GM21576 (cell line): ENCODE data around the gene CDC42EP3.

Experiments
- ATAC-seq: cut with Tn5 transposase; IDR thresholded peaks from one replicate; pipeline ENCODE4 v1.9.1; 2021; ENCODE audit warnings: mild to moderate bottlenecking, moderate library complexity; ENCODE audit not compliant: unreplicated experiment

Gene CDC42EP3

DNA sequence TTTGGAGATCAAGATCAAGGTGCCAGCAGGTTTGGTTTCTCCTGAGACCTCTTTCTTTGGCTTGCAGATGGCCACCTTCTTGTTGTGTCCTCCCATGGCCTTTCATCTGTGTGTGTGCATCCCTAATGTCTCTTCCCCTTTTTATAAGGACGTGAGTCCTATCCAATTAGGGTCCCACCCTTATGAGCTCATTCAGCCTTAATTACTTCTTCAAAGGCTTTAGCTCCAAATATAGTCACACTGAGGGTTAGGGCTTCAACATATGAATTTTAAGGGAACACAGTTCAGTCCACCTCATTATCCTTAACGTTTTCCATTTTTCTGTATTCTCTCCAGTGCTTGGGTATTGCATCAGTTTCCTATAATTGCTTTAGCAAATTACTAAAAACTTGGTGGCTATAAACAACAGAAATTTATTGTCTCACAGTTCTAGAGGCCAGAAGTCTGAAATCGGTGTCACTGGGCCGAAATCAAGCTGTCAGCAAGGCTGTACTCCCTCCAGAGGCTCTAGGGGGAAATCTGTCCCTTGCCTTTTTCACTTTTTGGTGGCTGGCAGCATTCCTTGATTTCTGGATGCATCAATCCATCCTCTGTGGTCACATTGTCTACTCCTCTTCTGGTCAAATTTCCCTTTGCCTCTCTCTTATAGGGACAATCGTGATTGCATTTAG lies 34.1 kb downstream of the CDC42EP3 start:
- no peak for ATAC-seq

GRCh38 chr2:37636381-37637066 lies 34.9 kb downstream of the CDC42EP3 start:
- no peak for ATAC-seq

DNA sequence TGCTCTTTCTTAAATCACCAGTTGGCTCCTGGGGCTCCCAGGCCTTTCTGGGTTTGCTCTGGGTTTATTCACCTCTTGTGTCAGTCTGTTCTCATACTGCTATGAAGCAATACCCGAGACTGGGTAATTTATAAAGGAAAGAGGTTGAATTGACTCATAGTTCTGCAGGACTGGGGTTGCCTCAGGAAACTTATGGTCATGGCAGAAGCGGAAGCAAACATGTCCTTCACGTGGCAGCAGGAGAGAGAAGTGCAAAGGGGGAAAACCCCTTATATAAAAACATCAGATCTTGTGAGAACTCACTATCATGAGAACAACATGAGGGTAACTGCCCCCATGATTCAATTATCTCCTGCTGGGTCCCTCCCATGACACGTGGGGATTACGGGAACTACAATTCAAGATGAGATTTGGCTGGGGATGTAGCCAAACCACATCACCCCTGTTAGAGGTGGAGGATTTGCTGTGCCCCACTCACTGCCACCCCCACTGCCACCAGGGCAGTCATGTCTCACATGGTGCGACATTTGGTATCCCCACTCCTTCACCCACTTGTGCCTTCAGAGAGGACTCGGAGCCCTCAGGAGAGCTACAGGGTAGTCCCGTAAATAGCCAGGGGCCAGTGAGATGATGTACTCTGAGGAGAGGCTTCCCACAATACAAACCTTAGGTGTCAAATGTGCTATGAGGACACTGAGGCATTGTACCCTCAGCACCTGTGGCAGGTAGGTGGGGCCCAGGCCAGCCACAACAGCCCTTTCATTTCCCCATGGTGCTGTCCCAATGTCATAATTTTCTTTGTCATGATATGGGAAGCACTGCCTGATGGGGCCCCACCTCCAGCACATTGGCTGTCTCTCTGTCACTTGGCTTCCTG lies 35.7 kb downstream of the CDC42EP3 start:
- peak; percentile 70 for ATAC-seq

- ATAC-seq, result peak; percentile 1
Observed at GRCh38 chr2:37634914-37635503, 36.4 kb downstream of the CDC42EP3 start.

DNA sequence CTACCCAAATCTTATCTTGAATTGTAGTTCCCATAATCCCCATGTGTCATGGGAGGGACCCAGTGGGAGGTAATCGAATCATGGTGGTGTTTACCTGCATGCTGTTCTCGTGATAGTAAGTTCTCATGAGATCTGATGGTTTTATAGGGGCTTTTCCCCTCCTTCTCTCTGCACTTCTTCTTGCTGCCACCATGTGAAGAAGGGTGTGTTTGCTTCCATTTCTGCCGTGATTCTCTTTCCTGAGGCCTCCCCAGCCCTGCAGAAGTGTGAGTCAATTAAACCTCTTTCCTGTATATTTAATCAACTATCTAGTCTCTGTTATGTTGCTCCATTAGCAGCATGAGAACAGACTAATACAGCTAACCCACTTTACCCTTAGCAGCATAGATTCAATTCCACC lies 37.6 kb downstream of the CDC42EP3 start:
- ATAC-seq, result no peak

DNA sequence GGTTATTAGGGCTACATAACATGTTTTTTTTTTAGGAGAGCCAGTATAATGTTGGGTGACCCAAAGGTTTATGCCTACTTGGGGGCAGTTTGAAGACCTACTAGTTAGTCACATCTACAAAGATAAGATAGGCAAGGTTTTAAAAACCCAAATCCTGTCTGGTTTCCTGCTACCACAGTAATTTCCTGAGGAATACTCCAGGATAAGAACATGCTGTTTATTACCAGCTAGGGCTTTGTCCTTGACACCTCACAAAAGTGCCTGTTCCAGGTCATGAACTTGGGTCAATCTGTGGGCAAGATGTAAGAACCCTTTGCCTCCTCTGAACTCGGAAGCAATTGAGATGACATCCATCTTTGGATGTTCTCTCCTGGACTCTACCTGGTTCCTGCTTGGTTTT lies 38.2 kb downstream of the CDC42EP3 start:
- ATAC-seq, result no peak

DNA sequence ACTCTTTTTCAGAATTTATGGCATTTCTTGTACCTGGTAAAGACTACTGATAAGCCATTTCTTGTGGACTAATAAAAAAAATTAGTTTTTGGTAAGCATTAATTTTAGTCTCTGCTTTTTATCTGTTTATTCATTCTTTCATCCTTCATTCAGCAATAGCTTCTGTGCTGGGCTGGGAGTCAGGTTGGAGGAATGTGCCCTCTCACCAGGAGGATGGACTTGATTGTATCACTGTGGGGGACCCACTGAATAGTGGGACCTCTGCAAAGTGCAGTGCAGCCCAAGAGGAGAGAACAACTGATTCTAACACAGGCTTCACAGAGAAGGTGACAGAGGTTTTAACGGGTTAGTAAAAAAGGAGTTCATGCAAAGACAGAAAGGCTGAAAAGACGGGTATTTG lies 39.1 kb downstream of the CDC42EP3 start:
- ATAC-seq, result no peak

- no peak for ATAC-seq
Observed at GRCh38 chr2:37631698-37632097, 39.7 kb downstream of the CDC42EP3 start.

DNA sequence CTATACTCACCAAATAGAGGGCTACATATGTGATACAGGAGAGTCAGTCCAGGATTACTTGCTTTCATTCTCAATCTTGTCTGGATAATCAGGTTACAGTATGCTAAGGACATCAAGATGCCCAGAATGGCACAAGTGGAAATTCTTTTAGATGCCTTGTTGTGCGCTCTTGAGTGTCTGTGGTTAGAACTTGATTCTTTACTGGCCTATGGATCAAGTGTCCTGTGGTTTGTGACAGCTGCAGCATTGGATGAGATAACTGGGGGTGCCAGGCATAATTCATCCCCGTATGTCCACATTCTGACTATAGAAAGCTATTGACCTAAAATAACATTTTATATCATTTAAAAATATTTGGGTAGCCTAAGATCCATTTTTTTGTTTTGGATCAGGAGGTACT lies 40.1 kb downstream of the CDC42EP3 start:
- ATAC-seq, result no peak

GRCh38 chr2:37630776-37631175 lies 40.7 kb downstream of the CDC42EP3 start:
- no peak for ATAC-seq

DNA sequence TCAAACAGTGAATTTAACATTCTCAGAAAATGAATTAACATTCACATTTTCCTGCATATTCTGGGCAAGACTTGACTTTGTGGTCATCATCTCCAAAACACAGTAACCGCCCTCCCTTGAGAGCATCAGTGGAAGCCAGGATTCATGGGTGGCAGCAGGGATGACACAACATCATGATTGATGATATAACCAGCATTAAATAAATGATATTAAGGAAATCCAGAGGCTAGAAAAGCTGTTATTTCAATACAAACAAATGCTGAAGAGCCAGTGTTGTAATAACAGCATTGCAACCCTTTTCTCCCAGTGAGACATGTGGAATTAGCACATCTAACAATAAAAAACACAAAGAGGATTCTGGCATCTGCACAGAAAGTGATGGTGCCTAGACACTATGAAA lies 41.1 kb downstream of the CDC42EP3 start:
- ATAC-seq, result no peak

GRCh38 chr2:37629529-37629928 lies 41.9 kb downstream of the CDC42EP3 start:
- no peak for ATAC-seq

DNA sequence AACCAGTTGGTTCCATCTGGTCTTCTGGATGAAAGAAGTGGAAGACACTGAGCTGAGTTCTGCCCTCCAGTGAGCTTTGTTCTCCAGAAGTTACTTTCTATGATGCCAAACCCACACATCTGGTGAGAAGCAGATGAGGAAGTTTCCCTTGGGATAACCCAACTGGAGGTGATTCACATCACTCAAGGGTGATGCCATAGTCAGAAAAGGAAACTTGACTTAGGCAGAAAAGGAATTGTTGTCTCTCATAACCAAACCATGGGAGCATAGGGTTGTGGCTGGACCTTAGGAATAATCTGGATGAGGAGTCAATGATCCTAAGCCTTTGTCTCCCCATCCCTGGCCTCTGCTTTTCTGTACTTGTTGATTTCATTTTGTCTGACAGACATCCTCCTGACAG lies 43.7 kb downstream of the CDC42EP3 start:
- ATAC-seq, result no peak

DNA sequence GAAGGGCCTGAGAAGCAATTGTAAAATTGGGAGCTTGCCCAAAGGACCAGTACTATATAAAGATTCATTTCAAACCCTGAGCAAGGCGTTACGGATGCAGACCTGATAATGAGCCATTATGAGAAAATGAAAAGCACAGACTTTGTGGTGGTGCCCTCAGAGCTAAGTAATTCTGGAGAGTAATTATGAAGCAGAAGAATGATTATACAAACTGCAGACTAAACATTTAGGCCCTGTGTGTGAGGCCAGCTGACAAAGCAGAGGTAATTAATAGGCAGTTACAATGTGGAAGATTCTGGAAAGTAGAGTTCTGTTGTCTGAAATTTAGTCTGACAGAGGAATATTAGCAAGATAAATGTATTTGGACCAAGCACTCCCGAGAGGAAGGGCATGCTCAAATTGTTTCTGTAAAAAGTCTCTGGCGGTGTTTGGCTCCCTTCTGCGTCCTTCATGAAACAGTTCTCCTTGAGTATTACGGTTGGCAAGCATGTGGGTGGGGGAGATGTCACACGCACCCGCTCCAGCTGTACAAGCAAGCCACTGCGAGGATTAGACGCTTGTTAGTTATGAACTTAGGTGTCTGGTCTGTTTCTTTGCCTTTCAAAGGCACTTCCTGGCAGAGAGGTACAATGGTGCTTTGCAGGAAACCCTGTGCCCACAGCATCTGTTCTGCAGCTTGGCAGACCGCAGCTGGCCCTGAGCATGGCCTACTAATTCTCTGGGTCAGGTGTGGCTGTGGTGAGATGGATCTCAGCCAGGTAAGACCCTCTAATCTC lies 45.5 kb downstream of the CDC42EP3 start:
- ATAC-seq, result peak; percentile 38

DNA sequence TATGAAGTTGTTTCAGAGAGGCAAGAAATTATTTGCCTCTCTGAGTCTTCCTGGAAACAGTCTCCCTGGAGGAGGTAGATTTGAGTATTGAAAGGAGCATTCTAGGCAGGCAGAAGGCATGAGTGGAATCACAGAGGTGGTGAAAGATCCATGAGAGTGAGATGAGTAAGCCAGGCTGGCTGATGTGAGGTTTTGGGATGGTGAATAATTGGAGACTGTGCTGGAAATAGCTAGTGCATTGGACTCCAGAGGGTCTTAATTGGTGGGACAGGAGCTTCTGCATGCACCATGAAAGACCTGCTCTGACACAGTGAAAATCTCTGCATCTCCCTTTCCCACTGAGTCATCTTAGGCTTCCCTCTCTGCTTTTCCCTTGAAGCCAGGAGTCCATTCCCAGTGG lies 46.3 kb downstream of the CDC42EP3 start:
- no peak for ATAC-seq

DNA sequence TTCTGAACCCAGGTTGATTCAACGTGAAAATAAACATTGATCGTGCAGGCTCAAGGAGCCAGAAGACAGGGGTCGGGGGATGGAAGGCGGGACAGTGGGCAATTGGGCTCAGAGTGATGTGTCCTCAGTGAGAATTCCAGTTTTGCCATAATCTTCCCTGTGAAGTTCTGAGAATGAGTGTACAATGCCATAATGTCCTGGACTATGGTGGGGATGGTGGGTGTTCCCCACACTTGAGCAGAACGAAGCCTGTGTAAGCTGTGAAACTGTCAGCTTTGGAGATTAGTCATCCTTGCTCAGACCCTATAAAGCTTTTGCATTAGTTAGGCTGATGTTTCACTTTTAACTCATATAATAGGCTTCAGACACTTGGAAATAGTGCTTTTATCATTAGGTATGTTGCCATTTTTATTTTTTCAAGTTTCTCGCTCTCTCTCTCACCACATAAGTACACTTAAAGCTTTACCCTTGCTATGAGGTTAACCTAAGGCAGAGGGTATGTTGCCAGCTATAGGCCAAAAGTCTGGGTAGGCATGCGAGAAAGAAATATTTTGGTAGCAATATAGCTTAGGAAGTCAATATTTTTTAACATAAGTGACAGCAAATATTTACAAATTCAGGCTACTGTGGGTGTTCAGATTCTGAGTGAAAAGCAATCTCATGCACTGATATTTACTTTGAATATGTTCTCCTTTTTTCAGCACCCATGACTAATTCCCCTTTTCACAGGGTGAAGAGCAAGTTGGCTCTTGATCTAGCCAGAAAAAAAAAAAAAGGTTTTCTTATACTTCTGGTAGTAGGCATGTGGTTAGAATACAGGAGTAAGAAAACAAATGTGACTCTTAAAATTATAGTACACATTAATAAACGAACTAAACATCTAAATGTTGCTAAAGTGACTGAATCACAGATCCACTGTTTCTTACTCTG lies 47.2 kb downstream of the CDC42EP3 start:
- ATAC-seq, result peak; percentile 82

DNA sequence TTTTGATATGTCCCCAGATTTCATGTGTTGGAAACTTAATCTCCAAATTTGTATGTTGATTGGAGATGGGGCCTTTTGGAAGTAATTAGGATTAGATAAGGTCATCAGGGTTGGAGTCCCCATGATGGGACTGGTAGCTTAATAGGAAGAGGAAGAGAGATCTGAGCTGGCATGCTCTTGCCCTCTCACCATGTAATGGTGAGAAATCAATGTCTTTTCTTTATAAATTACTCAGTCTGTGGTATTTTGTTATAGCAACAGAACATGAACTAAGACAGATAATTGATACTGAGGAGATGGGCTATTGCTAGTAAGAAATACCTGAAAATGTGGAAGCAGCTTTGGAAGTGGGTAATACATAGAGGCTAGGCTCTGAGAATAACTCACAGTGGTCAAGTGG lies 48.0 kb downstream of the CDC42EP3 start:
- no peak for ATAC-seq

DNA sequence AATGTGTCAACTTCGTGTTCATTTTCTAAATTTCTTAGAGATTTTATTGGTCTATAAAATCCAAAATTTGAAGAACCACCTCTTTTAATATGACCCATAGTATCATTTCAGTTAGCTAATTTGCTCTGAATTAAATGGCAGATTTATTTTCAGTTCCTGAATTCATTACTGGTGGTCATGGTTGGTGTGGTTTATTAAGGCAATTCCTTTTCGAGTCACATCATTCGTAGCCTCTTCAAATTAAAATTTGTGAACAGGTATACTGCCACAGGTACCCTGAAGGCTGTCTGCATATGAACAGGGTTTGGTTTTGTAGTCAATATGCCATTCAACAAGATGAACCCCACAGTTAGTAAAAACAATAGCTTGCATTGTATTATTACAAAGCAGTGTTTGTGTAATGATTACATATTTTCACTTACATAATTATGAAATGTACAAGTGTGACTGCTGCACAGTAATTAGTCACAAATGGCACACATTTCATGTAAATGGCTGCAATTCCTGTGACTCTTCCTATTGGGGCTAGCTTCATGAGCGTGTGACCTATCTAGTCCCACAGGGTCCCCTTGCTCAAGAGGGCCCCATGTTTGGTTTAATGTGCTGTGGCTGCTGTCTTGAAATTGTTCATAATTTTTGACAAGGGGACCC lies 48.9 kb downstream of the CDC42EP3 start:
- ATAC-seq, result no peak

DNA sequence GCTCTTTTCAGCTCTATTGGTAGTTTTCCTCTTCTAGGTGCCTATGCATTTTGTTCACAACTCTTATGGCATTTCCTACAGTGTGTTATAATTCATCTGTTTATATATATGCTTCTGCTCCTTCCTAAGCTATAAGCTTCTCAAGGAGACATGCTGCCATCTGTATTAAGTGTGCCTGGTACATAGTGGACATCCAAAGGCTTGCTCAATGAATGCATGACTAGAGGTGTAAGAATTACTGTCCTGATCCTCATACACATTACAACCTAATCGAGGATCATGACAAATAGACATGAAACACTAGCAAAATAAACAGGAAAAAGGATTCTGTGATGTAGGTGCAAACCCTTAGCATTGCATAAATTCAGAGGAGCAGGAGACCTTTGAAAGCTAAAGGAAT lies 50.2 kb downstream of the CDC42EP3 start:
- ATAC-seq, result no peak
